HG03439 (cell line): Measurements from ENCODE around the gene ENAM.
A peak's percentile ranks its signal among the peaks of the same experiment; 100 is the strongest.
"Not testable (repeated sequence)": the region's sequence is repeated elsewhere in the genome, so short reads cannot be mapped to it uniquely, and the experiment has no call there.

ENCODE experiments used
- ATAC-seq: cut with Tn5 transposase; IDR thresholded peaks from one replicate; pipeline ENCODE4 v1.9.1; 2021; ENCODE audit warnings: mild to moderate bottlenecking, moderate library complexity; ENCODE audit not compliant: unreplicated experiment

The ENAM gene

DNA sequence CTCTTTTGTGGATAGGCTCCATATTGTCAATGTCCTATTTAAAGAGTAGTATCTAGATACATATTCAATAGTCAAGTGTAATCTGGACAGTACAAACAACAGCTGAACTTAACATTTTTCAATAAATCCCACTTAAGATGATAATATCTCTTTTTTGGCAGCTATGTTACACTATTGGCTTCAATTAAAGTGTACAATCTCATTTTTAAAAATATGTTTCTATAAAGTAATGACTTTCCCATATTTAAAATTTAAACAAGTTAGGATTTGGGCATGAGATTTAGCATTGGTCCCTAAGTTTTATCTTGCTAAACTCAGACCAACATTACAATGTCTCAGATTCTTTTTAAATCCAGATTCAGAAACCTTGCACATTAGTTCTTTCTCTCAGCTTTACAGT lies 45.6 kb downstream of the ENAM start:
- ATAC-seq, result no peak

DNA sequence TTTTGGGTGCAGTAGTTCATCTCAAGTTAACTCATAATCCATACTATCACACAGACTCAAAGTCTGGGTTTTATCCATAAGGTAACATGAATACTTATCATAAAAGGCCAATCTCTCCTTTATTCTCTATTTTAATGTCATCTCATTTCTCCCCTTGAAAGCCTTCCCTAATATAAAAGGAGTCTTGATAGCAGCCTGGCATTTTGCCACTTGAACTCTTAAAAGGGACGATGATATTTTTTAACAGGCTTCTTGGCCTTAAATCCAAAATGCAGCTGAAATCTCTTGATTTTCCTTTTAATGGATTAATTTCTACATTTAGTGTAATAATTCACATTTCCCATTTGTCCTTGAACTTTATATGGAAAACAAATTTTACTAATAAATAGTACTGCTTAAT lies 46.2 kb downstream of the ENAM start:
- ATAC-seq, result no peak

DNA sequence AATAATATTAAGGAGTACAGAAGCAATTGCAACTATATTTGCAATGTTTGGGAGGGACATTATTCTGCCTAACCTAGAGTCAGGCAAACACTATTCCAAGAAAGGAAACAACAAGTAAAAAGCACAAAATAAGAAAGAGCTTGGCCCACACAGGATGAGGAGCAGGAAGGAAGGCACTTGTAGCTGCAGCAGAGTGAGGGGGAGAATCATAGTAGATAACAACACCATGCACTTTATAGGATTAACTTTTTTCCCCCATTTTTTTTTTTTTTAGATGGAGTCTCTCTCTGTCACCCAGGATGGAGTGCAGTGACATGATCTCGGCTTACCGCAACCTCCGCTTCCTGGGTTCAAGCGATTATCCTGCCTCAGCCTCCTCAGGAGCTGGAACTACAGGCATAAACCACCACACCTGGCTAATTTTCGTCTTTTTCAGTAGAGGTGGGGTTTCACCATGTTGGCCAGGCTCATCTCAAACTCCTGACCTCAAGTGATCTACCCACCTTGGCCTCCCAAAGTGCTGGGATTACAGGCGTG lies 48.1 kb downstream of the ENAM start:
- ATAC-seq, result no peak

DNA sequence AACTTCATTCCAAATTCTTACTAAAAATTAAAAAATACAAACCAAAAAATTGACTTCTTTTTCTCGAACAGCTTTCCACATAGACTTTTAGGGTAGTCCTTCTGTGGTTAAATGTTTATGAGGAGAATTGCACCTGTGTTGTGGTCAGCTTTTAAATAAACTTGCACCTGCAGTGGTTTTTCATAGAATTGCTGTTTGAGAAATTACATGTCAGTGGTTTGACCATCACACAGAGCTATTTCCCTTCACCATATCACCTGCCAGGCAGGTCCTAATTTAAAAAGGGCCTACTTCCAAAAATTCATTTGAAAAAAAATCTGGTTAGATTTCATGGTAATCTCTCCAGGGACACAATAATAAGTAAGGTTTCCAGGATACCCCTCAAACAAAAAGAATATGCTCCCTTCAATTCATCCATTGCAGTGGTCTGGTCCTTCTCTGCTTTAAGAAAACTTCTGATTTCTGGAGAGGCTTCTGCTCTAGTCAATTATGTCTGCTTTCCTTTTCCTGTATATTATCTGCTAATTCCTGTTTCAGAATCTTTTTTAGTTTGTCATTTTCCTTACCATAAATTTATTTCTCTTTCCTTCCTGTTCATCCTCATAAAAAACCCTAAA lies 49.9 kb downstream of the ENAM start:
- peak; percentile 85 for ATAC-seq

DNA sequence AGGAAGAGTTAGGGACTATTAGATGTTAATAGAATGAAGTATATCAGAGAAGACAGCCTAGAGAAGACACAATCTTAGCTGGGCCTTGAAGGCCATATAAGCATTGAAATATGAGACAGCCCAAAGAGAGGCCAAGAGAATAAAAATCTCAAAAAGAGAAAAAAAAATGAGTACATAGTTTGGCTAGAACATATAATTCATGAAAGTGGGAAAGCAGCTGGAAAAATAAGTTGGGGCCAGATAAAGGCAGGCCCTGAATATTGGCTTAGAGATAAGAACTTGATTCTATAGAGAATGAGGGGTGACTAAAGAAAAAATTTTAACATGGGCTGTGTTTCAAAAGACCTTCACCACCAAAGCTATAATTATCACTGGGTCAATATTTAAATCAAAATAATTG lies 52.4 kb downstream of the ENAM start:
- no peak for ATAC-seq

DNA sequence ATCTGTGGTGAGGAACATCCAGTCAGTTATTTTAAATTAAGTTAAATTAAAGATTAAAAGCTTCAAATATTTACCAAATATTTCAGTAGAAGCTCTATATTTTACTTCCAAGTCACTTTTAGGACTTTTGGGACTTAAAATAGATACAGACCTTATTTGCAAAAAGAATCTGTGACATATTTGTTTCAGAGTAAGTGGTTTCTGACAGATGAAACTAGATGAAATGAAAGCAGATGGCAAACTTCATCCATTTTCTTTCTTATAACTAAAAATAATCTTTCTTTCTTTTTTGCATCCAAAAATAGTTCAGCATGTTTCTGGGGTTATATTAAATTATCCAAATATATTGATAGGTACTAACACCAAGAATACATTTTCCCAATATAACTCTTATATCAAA lies 53.2 kb downstream of the ENAM start:
- no peak for ATAC-seq

DNA sequence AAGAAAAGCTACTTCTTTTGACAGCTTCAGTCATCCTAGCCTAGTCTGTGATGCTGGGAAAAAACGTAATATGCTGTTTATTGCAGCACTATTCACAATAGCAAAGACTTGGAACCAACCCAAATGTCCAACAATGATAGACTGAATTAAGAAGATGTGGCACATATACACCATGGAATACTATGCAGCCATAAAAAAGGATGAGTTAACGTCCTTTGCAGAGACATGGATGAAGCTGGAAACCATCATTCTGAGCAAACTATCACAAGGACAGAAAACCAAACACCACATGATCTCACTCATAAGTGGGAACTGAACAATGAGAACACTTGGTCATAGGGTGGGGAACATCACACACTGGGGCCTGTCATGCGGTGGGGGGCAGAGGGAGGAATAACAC lies 53.6 kb downstream of the ENAM start:
- not testable (repeated sequence) for ATAC-seq

DNA sequence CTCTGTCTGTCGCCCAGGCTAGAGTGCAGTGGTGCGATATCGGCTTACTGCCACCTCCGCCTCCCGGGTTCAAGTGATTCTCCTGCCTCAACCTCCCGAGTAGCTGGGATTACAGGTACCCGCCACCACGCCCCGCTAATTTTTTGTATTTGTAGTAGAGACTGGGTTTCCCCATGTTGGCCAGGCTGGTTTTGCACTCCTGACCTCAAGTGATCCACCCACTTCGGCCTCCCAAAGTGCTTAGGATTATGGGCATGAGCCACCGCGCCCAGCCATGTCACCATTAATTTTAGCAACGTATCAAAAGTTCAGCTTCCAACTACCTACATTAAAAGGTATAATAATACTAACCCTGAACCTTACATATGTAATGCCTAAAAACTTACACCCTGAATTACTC lies 58.8 kb downstream of the ENAM start:
- ATAC-seq, result no peak

DNA sequence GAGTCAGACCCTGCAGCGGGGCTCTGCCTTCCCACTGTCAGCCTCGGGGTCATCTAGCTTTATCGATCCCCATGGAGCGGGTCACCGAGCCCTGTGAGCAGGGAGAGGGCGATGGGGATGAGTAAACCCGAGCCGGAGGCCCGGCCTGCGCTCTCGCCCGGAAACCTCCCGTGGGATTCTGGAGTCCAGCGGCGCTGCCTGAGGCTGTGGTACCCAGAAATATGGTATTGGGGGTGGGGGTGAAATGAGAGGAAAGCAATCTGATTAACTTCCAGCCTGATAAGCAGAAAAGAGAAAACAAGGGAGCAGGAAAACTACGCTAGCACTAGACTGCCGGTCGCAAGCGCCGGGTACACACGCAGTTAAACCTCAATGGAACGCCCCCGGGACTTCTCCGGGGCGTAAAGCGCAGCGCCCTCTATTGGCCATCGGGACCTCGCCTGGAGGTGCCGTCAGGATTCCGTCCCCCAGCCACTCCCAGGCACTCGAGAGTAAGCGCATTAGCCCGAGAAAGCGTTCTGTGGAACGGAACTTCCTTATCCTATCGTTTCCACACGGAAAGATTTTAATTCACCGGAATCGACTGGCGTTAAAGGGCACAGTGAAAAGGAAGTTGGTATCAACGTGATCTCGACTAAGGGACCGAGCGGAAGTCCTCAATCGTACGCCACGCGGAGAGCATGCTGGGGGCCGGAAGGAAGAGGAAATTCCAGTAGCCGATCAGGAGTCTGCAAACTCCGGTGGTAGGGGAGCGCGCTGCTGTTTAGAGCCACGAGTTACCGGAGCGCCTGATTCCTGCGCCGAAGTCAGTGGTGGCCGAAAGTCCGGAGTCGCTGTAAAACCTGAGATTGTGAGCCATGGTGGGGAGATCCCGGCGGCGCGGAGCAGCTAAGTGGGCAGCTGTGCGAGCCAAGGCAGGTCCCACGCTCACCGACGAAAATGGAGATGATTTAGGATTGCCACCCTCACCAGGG lies 59.6 kb downstream of the ENAM start, which contains the start of gene UTP3:
UTP3 (plus strand) TSS at position 712 of the 974 bp plus-strand sequence; CDS start at position 858, 146 bp downstream.
- ATAC-seq, result peak; percentile 96

DNA sequence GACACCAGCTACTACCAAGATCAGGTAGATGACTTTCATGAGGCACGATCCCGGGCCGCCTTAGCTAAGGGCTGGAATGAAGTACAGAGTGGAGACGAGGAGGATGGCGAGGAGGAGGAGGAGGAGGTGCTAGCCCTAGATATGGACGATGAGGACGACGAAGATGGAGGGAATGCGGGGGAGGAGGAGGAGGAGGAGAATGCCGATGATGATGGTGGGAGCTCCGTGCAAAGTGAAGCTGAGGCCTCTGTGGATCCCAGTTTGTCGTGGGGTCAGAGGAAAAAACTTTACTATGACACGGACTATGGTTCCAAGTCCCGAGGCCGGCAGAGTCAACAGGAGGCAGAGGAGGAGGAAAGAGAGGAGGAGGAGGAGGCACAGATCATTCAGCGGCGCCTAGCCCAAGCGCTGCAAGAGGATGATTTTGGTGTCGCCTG lies 60.3 kb downstream of the ENAM start:
- peak; percentile 1 for ATAC-seq

DNA sequence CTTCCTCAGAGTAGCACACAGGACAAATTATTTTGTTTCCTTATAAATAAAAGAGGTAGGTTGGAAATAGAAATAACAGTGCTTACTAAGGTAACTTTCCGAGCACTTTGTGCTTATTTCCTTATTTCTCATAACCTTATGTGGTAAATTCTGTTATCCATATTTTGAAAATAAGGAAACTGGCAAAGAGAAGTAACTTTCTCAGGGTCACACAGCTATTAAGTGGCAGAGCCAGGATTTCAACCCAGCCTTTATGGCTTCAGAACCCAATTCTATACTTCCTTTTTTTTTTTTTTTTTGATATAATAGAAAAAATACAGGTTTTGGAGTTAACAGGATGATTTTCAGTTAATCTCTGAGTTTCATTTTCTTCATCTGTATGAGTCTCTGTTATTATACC lies 63.1 kb downstream of the ENAM start:
- ATAC-seq, result no peak

DNA sequence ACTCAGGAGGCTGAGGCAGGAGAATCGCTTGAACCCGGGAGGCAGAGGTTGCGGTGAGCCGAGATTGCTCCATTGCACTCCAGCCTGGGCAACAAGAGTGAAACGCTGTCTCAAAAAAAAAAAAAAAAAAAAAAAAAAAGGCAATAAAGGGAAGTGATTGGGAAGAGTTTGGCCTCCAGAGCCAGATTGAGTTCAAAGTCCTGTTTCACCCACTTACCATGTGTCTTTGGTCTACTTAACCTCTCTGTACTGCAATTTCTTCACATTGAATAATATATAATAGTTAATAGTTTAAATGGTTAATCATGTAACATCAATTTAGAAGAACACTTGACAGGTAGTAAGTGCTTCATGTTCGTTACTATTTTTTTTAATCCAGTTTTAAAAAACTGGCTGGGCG lies 66.1 kb downstream of the ENAM start:
- not testable (repeated sequence) for ATAC-seq
